Activated effector memory CD4-positive, alpha-beta T cell treated with anti-CD3 and anti-CD28 coated beads, Interleukin-2, amount 50 U/mL, for 16 hours (primary cell): ENCODE results near the gene SLC25A39.
A peak's percentile ranks its signal among the peaks of the same experiment; 100 is the strongest.
"Not testable (repeated sequence)": the region's sequence is repeated elsewhere in the genome, so short reads cannot be mapped to it uniquely, and the experiment has no call there.

Experiments
- DNase-seq: peaks from one replicate; pipeline ENCODE4 v3.0.0-alpha.2; 2020

SLC25A39 gene

DNA sequence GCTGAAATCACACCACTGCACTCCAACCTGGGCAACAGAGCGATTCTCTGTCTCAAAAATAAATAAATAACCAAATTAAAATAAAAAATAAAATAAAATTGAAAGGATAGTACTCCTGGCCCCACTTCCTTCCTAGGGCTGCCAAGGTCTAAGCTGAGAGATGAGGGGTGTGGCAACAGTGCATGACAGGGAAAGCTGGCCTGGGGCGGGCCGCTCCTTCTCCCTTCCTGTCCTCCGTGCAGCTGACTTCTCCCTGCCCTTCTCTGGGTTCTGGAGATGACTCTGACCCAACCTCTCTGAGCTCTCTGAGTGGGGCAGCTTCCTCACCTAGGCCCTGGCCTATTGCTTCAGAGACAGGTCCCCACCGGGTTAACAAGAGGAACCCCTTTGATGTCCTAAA, 8.7 kb upstream of the SLC25A39 start:
- no peak for DNase-seq

DNA sequence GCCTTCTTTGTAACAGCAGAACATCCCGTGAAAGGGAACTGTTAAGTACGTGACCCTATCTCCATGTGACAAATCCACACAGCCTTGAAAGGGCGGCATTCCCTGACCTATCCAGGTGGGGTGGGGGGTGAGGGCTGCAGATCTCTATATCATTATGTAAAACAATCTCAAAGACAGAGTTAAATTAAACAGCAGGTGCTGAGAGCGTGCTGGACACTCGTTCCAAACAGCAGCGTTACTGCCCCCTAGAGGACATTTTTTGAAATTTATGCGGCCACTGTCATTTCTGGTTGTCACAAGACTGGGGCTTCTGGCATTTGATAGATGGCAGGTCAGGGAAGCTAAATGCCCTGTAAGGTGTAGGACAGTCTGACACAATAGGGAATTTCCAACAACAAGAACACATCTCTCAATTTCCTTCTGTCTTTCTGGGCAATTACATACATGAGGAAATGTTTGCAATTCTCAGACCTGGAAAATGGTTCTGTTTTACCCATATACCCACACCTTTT, 6.7 kb upstream of the SLC25A39 start:
- peak; percentile 84 for DNase-seq

DNA sequence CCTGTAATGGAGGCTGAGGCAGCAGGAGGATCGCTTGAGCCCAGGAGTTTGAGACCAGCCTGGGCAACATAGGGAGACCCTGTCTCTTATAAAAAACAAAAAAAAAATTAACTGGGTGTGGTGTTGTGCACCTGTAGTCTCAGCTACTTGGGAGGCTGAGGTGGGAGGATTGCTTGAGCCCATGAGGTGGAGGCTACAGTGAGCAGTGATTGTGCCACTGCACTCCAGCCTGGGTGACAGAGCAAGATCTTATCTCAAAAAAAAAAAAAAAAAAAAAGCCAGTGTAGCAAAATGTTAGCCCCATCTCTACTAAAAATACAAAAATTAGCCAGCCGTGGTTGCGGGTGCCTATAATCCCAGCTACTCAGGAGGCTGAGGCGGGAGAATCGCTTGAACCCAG, 5.6 kb upstream of the SLC25A39 start:
- not testable (repeated sequence) for DNase-seq

DNA sequence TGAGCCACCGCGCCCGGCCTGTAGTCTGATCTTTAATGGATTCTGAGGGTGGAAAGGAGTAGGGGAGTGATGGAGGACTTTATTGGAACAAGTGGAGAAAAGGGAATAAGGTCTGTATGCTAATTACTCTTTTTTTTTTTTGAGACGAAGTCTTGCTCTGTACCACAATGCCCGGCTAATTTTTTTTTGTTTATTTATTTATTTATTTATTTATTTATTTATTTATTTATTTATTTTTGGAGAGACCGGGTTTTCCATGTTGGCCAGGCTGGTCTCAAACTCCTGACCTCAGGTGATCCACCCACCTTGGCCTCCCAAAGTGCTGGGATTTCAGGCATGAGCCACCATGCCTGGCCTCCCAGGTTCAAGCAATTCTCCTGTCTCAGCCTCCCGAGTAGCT, 4.9 kb upstream of the SLC25A39 start:
- not testable (repeated sequence) for DNase-seq

DNA sequence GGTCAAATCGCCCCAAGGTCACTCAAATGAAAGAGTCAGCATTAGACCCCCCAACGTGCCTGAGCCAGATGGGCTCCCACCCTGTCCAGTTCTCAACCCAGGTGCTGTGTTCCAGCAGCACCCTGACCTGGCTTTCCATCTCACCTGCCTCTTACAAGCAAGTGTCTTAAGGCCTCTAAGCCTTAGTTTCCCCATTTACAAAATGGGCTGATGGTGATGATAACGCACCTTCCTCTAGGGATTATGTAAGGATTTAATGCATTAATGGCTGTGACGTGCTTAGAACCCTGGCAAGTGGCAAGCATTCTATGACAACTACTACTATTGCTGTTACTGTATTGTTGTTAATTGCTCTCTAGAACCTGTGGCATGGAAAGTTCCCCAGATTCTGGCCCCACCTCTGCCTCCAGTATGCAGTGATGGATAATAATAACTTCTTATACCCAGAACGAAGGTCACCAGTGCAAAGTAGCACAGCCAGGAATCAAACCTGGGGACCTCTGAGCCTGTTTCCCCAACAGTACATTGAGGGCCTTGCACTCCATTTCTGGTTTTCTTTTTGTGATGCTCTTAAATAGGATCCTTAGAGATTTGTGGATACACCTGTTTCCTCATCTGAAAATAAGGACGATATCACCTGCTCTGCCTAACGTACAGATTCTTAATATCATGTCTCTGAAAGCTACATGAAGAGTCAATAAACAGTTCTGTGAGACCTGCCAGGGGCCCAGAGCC, 3.3 kb upstream of the SLC25A39 start:
- no peak for DNase-seq

DNA sequence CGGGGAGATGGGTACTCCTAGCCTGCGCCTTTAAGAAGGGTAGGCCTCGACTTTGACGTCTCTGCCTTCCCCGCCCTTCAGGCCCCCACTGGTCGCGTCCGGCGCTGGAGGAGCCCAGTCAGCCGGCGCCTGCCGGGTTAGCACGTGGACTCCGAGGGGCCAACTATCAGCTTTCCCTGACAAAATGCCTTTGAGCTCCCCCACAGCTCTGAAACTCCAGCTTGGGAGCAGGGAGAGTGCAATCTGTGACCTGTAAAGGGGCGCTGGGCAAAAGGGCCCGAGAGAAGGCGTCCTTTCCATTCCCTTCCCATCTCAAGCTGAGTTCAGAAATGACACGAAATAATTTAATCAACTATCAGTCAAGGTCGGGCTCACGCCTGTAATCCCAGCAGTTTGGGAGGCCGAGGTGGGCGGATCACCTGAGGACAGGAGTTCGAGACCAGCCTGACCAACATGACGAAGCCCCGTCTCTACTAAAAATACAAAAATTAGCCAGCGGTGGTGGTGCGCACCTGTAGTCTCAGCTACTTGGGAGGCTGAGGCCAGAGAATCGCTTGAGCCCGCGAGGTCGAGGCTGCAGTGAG, 2.3 kb upstream of the SLC25A39 start:
- DNase-seq, result peak; percentile 98

DNA sequence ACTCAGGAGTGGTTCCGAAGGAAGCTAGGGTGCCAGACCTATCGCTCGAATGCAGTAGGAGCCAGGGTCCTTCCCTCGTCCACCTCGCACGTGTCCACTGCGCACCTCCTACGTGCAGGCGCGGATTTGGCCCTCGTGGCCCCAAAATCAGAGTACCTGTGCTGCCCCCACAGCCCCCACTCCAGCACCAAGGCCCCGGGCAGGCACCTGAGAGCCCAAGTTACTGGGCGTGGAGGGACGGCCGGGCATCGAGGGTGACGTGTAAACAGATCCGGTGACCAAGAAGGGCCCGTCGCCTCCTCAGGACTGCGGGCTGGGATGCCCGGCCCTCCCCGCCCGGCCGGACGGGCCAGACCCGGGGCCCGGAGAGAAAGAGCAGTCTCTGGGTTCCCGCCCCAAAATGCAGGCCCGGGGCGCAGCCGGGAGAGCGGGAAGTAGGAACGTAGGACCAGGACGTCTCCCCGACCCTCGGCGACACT, 492 bp downstream of the SLC25A39 start:
- DNase-seq, result peak; percentile 69

DNA sequence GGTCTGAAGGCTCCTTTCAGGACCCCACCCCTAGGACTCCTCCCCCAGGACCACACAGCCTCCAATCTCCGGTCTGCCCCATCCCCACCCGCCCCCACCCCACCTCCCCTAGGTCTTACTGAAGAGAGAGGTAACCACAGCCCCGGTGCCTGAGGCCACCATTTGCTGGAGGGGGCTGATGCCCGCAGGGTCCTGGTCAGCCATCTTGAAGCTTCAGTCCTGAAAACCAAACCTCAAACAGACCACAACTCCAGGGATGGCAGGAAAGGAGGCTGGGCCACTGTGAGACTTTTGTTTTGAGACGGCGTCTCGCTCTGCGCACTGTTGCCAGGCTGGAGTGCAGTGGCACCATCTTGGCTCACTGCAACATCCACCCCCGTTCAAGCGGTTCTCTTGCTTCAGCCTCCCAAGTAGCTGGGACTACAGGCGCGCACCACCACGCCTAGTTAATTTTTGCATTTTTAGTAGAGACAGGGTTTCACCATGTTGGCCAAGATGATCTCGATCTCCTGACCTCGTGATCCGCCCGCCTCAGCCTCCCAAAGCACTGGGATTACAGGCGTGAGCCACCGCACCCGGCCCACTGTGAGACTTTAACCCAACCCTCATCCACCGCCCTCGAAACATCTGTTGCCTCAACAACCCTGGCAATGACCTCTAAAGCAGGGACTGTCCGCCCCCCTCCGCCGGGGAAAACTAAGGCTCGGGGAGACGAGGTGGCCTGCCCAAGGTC, 1.1 kb downstream of the SLC25A39 start:
- no peak for DNase-seq

DNA sequence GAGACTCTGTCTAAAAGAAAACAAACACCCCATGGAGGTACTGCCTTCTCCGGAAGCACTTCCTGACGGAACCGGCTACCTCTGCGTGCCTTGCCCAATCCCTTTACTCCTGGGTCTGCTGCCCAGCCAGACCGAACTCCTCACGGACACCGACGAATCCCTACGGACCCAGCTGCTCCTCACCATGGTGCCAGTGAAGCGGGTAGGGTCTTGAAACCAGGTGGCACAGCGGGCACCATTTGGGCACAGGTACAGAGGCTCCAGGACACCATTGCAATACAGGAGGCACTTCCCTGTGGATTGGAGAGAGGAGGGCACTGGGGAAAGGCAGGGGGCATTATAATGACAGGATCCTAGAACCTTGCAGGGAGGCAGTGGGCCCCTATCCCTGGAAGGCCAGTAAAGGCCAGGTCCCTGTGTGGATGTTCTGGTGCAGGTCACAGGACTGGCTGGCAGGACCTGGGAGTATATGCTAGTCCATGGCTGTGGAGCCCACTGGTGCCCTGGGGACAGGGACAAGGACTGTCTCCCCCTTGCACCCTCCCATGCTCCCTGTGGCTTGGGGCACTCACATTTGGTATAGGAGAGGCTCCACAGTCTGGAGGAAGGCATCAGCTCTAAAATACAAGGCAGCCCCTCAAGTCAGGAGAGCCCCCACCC, 2.3 kb downstream of the SLC25A39 start:
- DNase-seq, result no peak

DNA sequence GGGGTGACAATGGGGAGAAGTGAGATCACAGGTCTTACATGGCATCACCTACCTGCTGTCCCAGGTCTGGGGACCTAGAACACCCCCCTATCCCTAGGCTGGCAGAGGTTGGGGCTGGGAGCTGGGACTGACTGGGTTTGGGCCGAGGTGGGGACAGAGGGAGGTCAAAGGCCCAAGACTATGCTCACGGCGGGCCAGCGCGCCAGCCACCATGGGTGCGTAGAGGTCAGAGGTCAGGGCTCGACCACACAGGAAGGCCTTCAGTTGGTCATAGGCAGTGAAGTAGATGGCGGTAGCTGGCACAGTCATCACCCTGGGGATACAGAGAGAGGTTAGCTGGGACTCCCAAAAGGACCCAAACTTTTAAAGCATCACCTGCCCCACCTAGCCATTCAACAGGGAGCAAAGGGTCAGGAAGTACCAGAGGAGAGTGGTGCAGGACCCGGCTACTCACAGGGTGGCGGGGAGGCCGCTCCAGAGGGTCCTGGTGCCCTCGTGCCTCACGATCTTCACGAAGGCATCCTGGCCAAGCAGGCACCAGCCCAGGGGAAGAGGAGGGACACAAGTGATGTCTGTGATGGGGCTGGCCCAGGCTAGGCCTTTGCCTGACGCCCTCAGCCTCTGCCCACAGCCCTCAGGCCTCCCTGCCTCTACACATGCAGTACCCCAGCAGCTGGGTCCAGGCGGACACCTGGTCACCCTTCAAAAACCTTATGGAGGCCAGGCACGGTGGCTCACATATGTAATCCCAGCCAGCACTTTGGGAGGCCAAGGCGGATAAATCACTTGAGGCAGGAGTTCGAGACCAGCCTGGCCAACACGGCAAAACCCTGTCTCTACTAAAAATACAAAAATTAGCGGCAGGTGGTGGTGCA, 3.1 kb downstream of the SLC25A39 start:
- DNase-seq, result no peak

DNA sequence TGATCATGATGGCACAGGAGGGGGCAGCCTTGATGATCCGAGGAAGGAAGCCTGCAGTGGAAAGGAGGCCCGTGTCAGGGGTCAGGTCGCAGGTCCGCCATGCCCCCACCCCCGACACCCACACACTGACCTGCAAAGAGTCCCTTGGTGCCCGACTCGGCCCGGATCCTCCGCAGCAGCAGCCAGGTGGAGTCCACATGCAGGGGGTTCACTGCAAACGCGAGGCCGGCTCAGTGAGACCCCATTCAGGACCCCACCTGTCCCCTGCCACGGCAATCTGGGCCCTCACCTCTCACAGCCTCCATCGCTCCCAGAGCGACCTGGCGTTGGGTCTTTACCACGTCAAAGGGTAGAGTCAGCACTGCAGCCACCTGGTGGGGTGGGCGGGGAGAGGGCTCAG, 4.6 kb downstream of the SLC25A39 start:
- DNase-seq, result no peak

DNA sequence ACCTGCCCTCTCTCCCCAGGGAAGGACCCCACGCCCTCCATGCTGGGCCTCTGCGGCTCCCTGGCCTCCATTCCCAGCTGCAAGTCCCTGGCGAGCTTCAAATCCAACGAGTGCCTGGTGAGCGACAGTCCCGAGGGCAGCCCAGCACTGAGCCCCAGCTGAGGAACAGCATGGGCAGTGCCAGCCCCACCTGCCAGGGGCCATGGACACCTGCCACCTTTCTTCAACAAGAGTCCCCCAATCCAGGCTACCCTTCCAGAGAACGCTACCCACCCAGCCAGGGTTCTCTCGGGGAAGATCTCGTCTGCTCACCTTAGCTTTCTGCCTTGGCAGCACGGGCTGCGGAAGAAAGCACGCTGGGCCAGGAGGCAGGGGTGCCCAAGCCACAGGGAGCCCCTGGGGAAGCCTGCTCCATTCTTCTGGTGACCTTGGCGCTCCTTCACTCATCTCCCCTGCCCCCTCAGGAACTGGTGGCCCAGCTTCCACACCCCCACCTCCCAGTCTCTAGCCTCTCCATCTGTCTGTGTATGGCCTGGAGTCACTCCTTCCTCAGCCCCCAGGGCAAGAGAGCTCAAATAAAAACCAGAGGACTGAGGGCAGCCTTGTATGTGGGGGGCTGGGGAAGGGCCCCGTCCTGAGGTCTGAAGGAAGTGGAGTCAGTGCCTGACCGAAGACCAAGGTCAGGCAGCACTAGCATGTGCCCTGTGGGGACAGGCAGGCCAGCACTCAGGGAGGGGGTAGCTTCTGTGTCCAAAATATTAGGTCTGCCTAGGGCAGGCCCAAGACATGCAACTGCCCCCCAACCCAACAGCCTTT, 6.3 kb downstream of the SLC25A39 start:
- DNase-seq, result no peak

DNA sequence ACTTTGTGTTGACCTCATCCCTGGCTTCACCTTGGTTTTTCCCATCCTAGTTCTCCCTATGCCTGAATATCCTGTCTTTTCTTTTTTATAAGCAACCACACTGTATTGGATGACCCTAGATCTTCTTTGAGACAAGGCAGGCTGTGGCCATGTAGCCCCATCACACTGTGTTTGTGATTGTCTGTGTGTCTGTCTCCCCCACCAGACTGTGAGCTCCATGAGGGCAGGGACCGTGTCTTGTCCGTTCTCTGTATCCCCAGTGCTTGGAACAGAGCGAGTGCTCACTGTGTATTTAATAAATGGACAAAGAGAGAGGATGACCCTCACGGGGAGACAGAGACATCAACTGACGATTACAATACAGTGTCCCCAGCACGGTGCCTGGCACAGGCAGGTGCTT, 7.1 kb downstream of the SLC25A39 start:
- DNase-seq, result no peak

DNA sequence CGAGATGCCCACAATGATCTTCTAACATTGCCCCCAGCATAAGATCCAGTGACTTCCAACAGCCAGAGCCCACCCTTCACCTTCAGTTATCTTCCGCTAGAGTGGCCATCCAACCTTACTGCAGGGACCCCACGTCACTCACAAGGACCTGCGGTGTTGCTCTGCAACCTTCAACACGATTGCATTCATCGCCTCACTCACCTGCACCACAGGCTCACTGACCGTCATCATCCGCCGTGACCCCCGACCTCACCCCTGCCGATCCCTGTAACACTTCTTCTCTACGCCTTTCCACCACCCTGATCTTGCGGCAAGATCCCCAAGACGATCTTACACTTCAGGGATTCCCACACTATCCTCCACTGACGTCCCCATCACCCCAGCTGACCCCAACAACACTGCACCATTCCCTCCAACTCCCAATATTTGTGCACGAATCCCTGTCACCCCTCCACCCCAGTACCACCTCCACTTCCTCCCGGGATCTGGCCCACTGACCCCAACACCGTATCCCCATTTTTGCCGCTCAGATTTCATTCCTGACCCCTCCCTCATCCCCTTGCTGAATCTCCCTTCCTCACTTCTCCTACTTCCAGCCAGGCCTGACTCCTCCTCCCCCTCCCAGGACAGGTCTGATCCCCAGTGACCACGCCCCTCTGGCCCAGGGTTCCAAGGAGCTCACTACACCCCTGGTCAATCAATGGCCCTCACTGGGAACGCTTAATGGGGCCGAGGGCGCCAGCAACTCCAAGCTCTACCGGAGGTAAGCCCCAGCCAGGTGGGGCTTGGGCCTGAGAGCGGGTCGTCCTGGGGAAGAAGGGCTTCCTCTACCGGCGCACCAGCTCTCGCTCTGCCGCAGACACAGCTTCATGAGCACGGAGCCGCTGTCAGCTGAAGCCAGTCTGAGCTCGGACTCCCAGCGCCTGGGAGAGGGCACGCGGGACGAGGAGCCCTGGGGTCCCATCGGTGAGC, 8.6 kb downstream of the SLC25A39 start:
- DNase-seq, result no peak

DNA sequence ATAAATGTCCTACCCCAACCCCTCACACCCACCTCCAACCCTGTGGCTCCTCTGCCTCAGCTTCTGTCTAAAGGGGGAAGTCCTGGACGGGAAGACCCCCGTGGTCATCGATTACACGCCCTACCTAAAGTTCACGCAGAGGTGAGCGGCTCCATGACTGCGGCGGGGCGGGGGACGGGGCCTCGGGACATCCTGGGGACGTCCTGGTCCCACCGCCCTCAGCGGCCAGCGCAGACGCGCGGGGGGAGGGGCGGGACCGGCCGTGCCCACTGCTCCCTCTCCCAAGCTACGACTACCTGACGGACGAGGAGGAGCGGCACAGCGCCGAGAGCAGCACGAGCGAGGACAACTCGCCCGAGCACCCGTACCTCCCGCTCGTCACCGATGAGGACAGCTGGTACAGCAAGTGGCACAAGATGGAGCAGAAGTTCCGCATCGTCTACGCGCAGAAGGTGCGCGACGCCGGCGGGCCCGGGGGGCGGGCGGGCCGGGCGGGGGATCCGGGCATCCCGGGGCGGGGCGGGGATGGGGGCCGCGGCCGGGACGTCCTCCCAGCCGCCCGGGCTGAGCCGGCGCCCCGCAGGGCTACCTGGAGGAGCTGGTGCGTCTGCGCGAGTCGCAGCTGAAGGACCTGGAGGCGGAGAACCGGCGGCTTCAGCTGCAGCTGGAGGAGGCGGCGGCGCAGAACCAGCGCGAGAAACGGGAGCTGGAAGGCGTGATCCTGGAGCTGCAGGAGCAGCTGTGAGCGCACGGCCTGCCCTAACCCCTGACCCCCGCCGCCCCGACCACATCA, 9.6 kb downstream of the SLC25A39 start:
- peak; percentile 78 for DNase-seq

DNA sequence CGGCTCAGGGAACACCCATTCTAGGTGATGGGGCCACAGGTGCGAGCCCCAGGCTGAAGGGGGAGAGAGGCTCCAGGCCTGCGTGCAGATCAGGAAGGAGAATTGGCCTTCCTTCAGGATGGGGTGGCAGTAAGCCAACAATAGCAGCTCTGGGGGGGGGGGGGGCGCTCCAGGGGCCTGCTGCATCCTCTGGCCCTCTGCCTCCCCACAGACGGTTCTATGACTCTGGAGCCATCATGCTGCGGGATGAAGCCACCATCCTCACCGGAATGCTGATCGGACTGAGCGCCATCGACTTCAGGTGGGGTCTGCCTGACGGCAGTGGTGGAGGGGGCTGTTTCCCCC, 10.1 kb downstream of the SLC25A39 start:
- no peak for DNase-seq

DNA sequence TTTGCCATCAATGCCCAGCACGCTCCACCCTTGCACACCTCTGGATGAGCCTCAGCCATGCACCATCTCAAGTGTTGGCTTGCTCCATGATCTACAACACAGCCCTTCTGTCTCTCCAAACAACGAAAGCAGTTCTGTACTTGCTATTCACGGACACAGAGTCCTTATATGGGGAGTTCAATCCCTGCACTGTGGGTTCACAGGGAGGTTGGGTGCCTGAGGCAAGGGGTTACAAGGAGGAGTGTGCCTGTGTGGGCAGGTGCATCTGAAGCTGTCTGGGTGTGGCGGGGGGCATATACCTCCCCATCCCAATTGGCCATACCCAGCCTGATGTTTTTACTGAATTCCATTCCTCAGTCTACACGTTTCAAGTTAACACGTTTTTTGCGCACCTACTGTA, 10.6 kb downstream of the SLC25A39 start:
- DNase-seq, result no peak

DNA sequence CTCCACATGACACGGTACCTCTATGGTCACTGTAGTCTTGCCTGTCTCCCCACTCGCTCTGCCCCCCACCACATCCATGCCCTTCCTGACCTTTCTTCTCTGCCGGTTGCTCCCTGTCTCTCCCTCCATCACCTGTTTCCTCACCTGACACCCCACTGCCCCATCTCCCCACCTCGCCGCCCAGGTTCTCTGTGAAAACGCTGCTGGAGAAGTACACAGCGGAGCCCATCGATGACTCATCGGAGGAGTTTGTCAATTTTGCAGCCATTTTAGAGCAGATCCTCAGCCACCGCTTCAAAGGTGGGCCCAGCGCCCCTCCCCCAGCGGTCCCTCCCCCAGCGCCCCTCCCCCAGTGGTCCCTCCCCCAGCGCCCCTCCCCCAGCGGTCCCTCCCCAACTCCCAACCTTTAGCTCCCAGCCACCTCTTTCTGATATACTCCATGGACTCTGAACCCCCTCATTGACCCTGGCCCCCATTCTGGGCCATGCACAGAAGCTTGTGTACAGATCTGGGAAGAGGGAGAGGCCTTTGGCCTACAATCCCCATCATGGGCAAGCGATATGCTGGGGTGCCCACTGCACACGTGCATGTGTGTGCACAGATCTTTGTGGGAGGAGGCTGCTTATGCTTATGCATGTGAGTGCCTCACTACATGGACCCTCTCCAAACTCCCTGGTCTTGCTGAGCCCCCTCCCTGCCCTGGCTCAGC, 12.1 kb downstream of the SLC25A39 start:
- DNase-seq, result no peak
